NCI-H2196 (cell line): Measurements from ENCODE around the gene PAM16.
"Not testable (repeated sequence)": the region's sequence is repeated elsewhere in the genome, so short reads cannot be mapped to it uniquely, and the experiment has no call there.

Experiments used
- DNase-seq: peaks from one replicate; lab custom pipeline; 2025; ENCODE audit not compliant: unreplicated experiment; lab: John Stamatoyannopoulos, UW

PAM16 gene

GRCh38 chr16:4337540-4338088 lies 13.5 kb downstream of the PAM16 start:
- no peak for DNase-seq

GRCh38 chr16:4336701-4337539 lies 14.2 kb downstream of the PAM16 start:
- DNase-seq, result no peak

- DNase-seq, result no peak
Observed at GRCh38 chr16:4334724-4335495, 16.2 kb downstream of the PAM16 start.

- DNase-seq, result not testable (repeated sequence)
Observed at GRCh38 chr16:4333714-4334113, 17.4 kb downstream of the PAM16 start.

GRCh38 chr16:4333308-4333638 lies 17.8 kb downstream of the PAM16 start:
- DNase-seq, result no peak

- no peak for DNase-seq
Observed at GRCh38 chr16:4332623-4333307, 18.4 kb downstream of the PAM16 start.

- DNase-seq, result no peak
Observed at GRCh38 chr16:4332083-4332482, 19.0 kb downstream of the PAM16 start.

- DNase-seq, result peak; percentile 74
Observed at GRCh38 chr16:4330277-4330874, 20.7 kb downstream of the PAM16 start.

- DNase-seq, result no peak
Observed at GRCh38 chr16:4328782-4329775, 22.0 kb downstream of the PAM16 start.

- DNase-seq, result no peak
Observed at GRCh38 chr16:4328046-4328781, 22.9 kb downstream of the PAM16 start.

GRCh38 chr16:4327386-4328045 lies 23.6 kb downstream of the PAM16 start:
- no peak for DNase-seq

- no peak for DNase-seq
Observed at GRCh38 chr16:4325253-4325758, 25.8 kb downstream of the PAM16 start.

- no peak for DNase-seq
Observed at GRCh38 chr16:4324492-4325252, 26.4 kb downstream of the PAM16 start.

GRCh38 chr16:4323845-4324488 lies 27.2 kb downstream of the PAM16 start:
- no peak for DNase-seq

- DNase-seq, result no peak
Observed at GRCh38 chr16:4323071-4323844, 27.9 kb downstream of the PAM16 start.
